Measurements from ENCODE around the gene SMYD3.
"Not testable (repeated sequence)": the region's sequence is repeated elsewhere in the genome, so short reads cannot be mapped to it uniquely, and the experiment has no call there.

Gene SMYD3

GRCh38 chr1:246024118-246024517 lies 483.0 kb downstream of the SMYD3 start:
- not testable (repeated sequence) for H3K18ac ChIP-seq (ENCODE audit: low read depth in 1 of 2, low read length in 2 of 2); H3K79me1 ChIP-seq (replicated peaks; ENCODE audit: low read length, poor library complexity, severe bottlenecking); H3K27ac ChIP-seq (ENCODE audit: low read length, poor library complexity, severe bottlenecking); H2BK12ac ChIP-seq (ENCODE audit: low read length in 2 of 2); H3K36me3 ChIP-seq (ENCODE audit: control insufficient read depth in 1 of 2, insufficient read depth in 2 of 2, low read depth in 1 of 2, low read length in 2 of 2); H2BK5ac ChIP-seq (ENCODE audit: low read depth, low read length, poor library complexity, severe bottlenecking); H2AFZ ChIP-seq (ENCODE audit: low read depth, low read length); H3K23ac ChIP-seq (ENCODE audit: low read length in 2 of 2); H4K91ac ChIP-seq (ENCODE audit: low read length); H3K9ac ChIP-seq (ENCODE audit: low read length); H3K9me3 ChIP-seq (ENCODE audit: control insufficient read depth, low read length); H3K4me3 ChIP-seq (ENCODE audit: insufficient read depth in 1 of 2, low read depth in 1 of 2, low read length in 2 of 2); H2BK15ac ChIP-seq (ENCODE audit: low read depth, poor library complexity, severe bottlenecking); H3K4me2 ChIP-seq (ENCODE audit: low read length, poor library complexity, severe bottlenecking); H3K4me1 ChIP-seq (ENCODE audit: control insufficient read depth, insufficient read depth, low read depth, low read length); H3K27me3 ChIP-seq (ENCODE audit: control insufficient read depth in 1 of 2, insufficient read depth in 1 of 2, low read length in 2 of 2); H3K4ac ChIP-seq (ENCODE audit: low read depth in 1 of 2, low read length in 2 of 2); DNase-seq; H2BK120ac ChIP-seq (ENCODE audit: low read depth, low read length); H4K8ac ChIP-seq (ENCODE audit: low read length); H3K14ac ChIP-seq (ENCODE audit: low read length in 2 of 2); H2AK5ac ChIP-seq (ENCODE audit: low read length, severe bottlenecking)
- 100% methylated on average over 1 of the region's 1 CpG for WGBS

- no peaks in the 10 kb centered on the region for H3K9me3 ChIP-seq (ENCODE audit: control insufficient read depth, low read length)
- H3K23ac ChIP-seq (ENCODE audit: low read length in 2 of 2): no peak overlapping the region
- H3K27me3 ChIP-seq (ENCODE audit: control insufficient read depth in 1 of 2, insufficient read depth in 1 of 2, low read length in 2 of 2): no peaks in the 10 kb centered on the region
- H3K79me1 ChIP-seq (replicated peaks; ENCODE audit: low read length, poor library complexity, severe bottlenecking): peaks cover 2% of the 10 kb centered on the region
- no peak overlapping the region for H2BK15ac ChIP-seq (ENCODE audit: low read depth, poor library complexity, severe bottlenecking)
- H4K8ac ChIP-seq (ENCODE audit: low read length): no peak overlapping the region
- H3K27ac ChIP-seq (ENCODE audit: low read length, poor library complexity, severe bottlenecking): no peak overlapping the region
- no peak overlapping the region for H2AFZ ChIP-seq (ENCODE audit: low read depth, low read length)
- no peak overlapping the region for H3K9ac ChIP-seq (ENCODE audit: low read length)
- H3K14ac ChIP-seq (ENCODE audit: low read length in 2 of 2): no peak overlapping the region
- no peak overlapping the region for H2BK120ac ChIP-seq (ENCODE audit: low read depth, low read length)
- H3K4me3 ChIP-seq (ENCODE audit: insufficient read depth in 1 of 2, low read depth in 1 of 2, low read length in 2 of 2): no peak overlapping the region
- no peaks in the 10 kb centered on the region for H3K36me3 ChIP-seq (ENCODE audit: control insufficient read depth in 1 of 2, insufficient read depth in 2 of 2, low read depth in 1 of 2, low read length in 2 of 2)
- H2BK12ac ChIP-seq (ENCODE audit: low read length in 2 of 2): no peak overlapping the region
- no peak overlapping the region for H2AK5ac ChIP-seq (ENCODE audit: low read length, severe bottlenecking)
- 100% methylated on average over 1 of the region's 6 CpGs for WGBS
- no peak overlapping the region for H3K4ac ChIP-seq (ENCODE audit: low read depth in 1 of 2, low read length in 2 of 2)
- H3K4me1 ChIP-seq (ENCODE audit: control insufficient read depth, insufficient read depth, low read depth, low read length): no peaks in the 10 kb centered on the region
- H3K4me2 ChIP-seq (ENCODE audit: low read length, poor library complexity, severe bottlenecking): no peak overlapping the region
- no peak overlapping the region for H4K91ac ChIP-seq (ENCODE audit: low read length)
- H2BK5ac ChIP-seq (ENCODE audit: low read depth, low read length, poor library complexity, severe bottlenecking): no peak overlapping the region
- DNase-seq: no peak
- H3K18ac ChIP-seq (ENCODE audit: low read depth in 1 of 2, low read length in 2 of 2): no peak overlapping the region
These were observed 486.7 kb downstream of the SMYD3 start for GRCh38 chr1:246020211-246020954.

- no peaks in the 10 kb centered on the region for H3K4me1 ChIP-seq (ENCODE audit: control insufficient read depth, insufficient read depth, low read depth, low read length)
- no peak overlapping the region for H2BK12ac ChIP-seq (ENCODE audit: low read length in 2 of 2)
- H3K4me3 ChIP-seq (ENCODE audit: insufficient read depth in 1 of 2, low read depth in 1 of 2, low read length in 2 of 2): no peak overlapping the region
- WGBS: 91% methylated on average over 3 of the region's 4 CpGs
- H3K23ac ChIP-seq (ENCODE audit: low read length in 2 of 2): peak overlapping the region in 1 of 2 experiments; percentile 66
- H2BK5ac ChIP-seq (ENCODE audit: low read depth, low read length, poor library complexity, severe bottlenecking): no peak overlapping the region
- no peak overlapping the region for H2AFZ ChIP-seq (ENCODE audit: low read depth, low read length)
- no peak overlapping the region for H3K18ac ChIP-seq (ENCODE audit: low read depth in 1 of 2, low read length in 2 of 2)
- H3K9me3 ChIP-seq (ENCODE audit: control insufficient read depth, low read length): no peaks in the 10 kb centered on the region
- H3K27me3 ChIP-seq (ENCODE audit: control insufficient read depth in 1 of 2, insufficient read depth in 1 of 2, low read length in 2 of 2): no peaks in the 10 kb centered on the region
- H3K4ac ChIP-seq (ENCODE audit: low read depth in 1 of 2, low read length in 2 of 2): no peak overlapping the region
- H3K79me1 ChIP-seq (replicated peaks; ENCODE audit: low read length, poor library complexity, severe bottlenecking): peaks cover 2% of the 10 kb centered on the region
- H2BK120ac ChIP-seq (ENCODE audit: low read depth, low read length): no peak overlapping the region
- H2AK5ac ChIP-seq (ENCODE audit: low read length, severe bottlenecking): no peak overlapping the region
- no peak overlapping the region for H3K4me2 ChIP-seq (ENCODE audit: low read length, poor library complexity, severe bottlenecking)
- H4K8ac ChIP-seq (ENCODE audit: low read length): no peak overlapping the region
- no peak overlapping the region for H2BK15ac ChIP-seq (ENCODE audit: low read depth, poor library complexity, severe bottlenecking)
- no peak overlapping the region for H3K9ac ChIP-seq (ENCODE audit: low read length)
- no peak overlapping the region for H3K27ac ChIP-seq (ENCODE audit: low read length, poor library complexity, severe bottlenecking)
- no peaks in the 10 kb centered on the region for H3K36me3 ChIP-seq (ENCODE audit: control insufficient read depth in 1 of 2, insufficient read depth in 2 of 2, low read depth in 1 of 2, low read length in 2 of 2)
- no peak overlapping the region for H4K91ac ChIP-seq (ENCODE audit: low read length)
- no peak overlapping the region for H3K14ac ChIP-seq (ENCODE audit: low read length in 2 of 2)
- DNase-seq: no peak
These were observed 488.9 kb downstream of the SMYD3 start for GRCh38 chr1:246018146-246018545.

GRCh38 chr1:246012341-246012740 lies 494.7 kb downstream of the SMYD3 start:
- no peak overlapping the region for H4K8ac ChIP-seq (ENCODE audit: low read length)
- no peak overlapping the region for H3K27ac ChIP-seq (ENCODE audit: low read length, poor library complexity, severe bottlenecking)
- no peak overlapping the region for H2BK120ac ChIP-seq (ENCODE audit: low read depth, low read length)

More at GRCh38 chr1:246012341-246012740, 494.7 kb downstream of the SMYD3 start:
- H4K91ac ChIP-seq (ENCODE audit: low read length): no peak overlapping the region
- H3K4me1 ChIP-seq (ENCODE audit: control insufficient read depth, insufficient read depth, low read depth, low read length): no peaks in the 10 kb centered on the region
- no peak overlapping the region for H2BK15ac ChIP-seq (ENCODE audit: low read depth, poor library complexity, severe bottlenecking)
- no peaks in the 10 kb centered on the region for H3K79me1 ChIP-seq (replicated peaks; ENCODE audit: low read length, poor library complexity, severe bottlenecking)
- H2BK5ac ChIP-seq (ENCODE audit: low read depth, low read length, poor library complexity, severe bottlenecking): no peak overlapping the region
- no peaks in the 10 kb centered on the region for H3K9me3 ChIP-seq (ENCODE audit: control insufficient read depth, low read length)
- no peak overlapping the region for H3K23ac ChIP-seq (ENCODE audit: low read length in 2 of 2)
- H3K36me3 ChIP-seq (ENCODE audit: control insufficient read depth in 1 of 2, insufficient read depth in 2 of 2, low read depth in 1 of 2, low read length in 2 of 2): no peaks in the 10 kb centered on the region
- no peak overlapping the region for H3K4me2 ChIP-seq (ENCODE audit: low read length, poor library complexity, severe bottlenecking)
- H2AFZ ChIP-seq (ENCODE audit: low read depth, low read length): no peak overlapping the region
- no peak overlapping the region for H3K9ac ChIP-seq (ENCODE audit: low read length)
- H2BK12ac ChIP-seq (ENCODE audit: low read length in 2 of 2): no peak overlapping the region
- H2AK5ac ChIP-seq (ENCODE audit: low read length, severe bottlenecking): no peak overlapping the region
- H3K4me3 ChIP-seq (ENCODE audit: insufficient read depth in 1 of 2, low read depth in 1 of 2, low read length in 2 of 2): no peak overlapping the region
- WGBS: 58% methylated on average over 2 of the region's 5 CpGs
- DNase-seq: peak; percentile 57
- H3K4ac ChIP-seq (ENCODE audit: low read depth in 1 of 2, low read length in 2 of 2): no peak overlapping the region
- H3K27me3 ChIP-seq (ENCODE audit: control insufficient read depth in 1 of 2, insufficient read depth in 1 of 2, low read length in 2 of 2): no peaks in the 10 kb centered on the region
- no peak overlapping the region for H3K14ac ChIP-seq (ENCODE audit: low read length in 2 of 2)
- peak overlapping the region in 1 of 2 experiments; percentile 37 for H3K18ac ChIP-seq (ENCODE audit: low read depth in 1 of 2, low read length in 2 of 2)
